ENCODE data around the gene RRAGB.
"Not testable (repeated sequence)": the region's sequence is repeated elsewhere in the genome, so short reads cannot be mapped to it uniquely, and the experiment has no call there.

RRAGB gene

GRCh38 chrX:55710701-55711100, 6.8 kb upstream of the RRAGB start:
- no peak overlapping the region for H3K4me2 ChIP-seq
- H3K9me3 ChIP-seq, result peaks cover 81% of the 10 kb centered on the region
- no peaks in the 10 kb centered on the region for H4K20me1 ChIP-seq
- no peak overlapping the region for H3K9ac ChIP-seq
- H3K4me3 ChIP-seq, result no peak overlapping the region
- H3K27me3 ChIP-seq, result peaks cover 14% of the 10 kb centered on the region; the same call in 1 of the 2 replicates
- no peak overlapping the region for H3K27ac ChIP-seq
- no peak for TF ChIP-seq Cebpa-rat (IDR thresholded peaks at IDR 0.05)
- no peaks in the 10 kb centered on the region for H3K36me3 ChIP-seq
- H3K4me1 ChIP-seq, result peaks cover 10% of the 10 kb centered on the region

GRCh38 chrX:55713631-55714030, 3.9 kb upstream of the RRAGB start:
- H3K4me2 ChIP-seq, result no peak overlapping the region
- H3K36me3 ChIP-seq, result no peaks in the 10 kb centered on the region
- H3K9ac ChIP-seq, result no peak overlapping the region
- 0 out of 2 replicates have a peak, but pooled peaks cover 4% of the 10 kb centered on the region for H3K27me3 ChIP-seq
- H3K27ac ChIP-seq, result no peak overlapping the region
- peaks cover 66% of the 10 kb centered on the region for H3K9me3 ChIP-seq
- no peak overlapping the region for H3K4me3 ChIP-seq
- TF ChIP-seq Cebpa-rat (IDR thresholded peaks at IDR 0.05), result no peak
- H3K4me1 ChIP-seq, result no peaks in the 10 kb centered on the region
- H4K20me1 ChIP-seq, result no peaks in the 10 kb centered on the region

GRCh38 chrX:55714161-55714560, 3.4 kb upstream of the RRAGB start:
- no peaks in the 10 kb centered on the region for H4K20me1 ChIP-seq
- no peaks in the 10 kb centered on the region for H3K4me1 ChIP-seq
- H3K4me3 ChIP-seq, result no peak overlapping the region
- H3K9ac ChIP-seq, result no peak overlapping the region
- no peaks in the 10 kb centered on the region for H3K36me3 ChIP-seq
- H3K4me2 ChIP-seq, result no peak overlapping the region
- TF ChIP-seq Cebpa-rat (IDR thresholded peaks at IDR 0.05), result no peak
- H3K27ac ChIP-seq, result no peak overlapping the region
- peaks cover 60% of the 10 kb centered on the region for H3K9me3 ChIP-seq
- 0 out of 2 replicates have a peak, but pooled peaks cover 4% of the 10 kb centered on the region for H3K27me3 ChIP-seq

GRCh38 chrX:55715847-55716246, 1.7 kb upstream of the RRAGB start:
- no peak overlapping the region for H3K9ac ChIP-seq
- no peak overlapping the region for H3K4me2 ChIP-seq
- no peaks in the 10 kb centered on the region for H3K4me1 ChIP-seq
- no peak overlapping the region for H3K4me3 ChIP-seq
- no peaks in the 10 kb centered on the region for H4K20me1 ChIP-seq
- peaks cover 5% of the 10 kb centered on the region; the same call in 1 of the 2 replicates for H3K27me3 ChIP-seq
- no peak overlapping the region for H3K27ac ChIP-seq
- no peak for TF ChIP-seq Cebpa-rat (IDR thresholded peaks at IDR 0.05)
- peaks cover 44% of the 10 kb centered on the region for H3K9me3 ChIP-seq
- H3K36me3 ChIP-seq, result no peaks in the 10 kb centered on the region

- TF ChIP-seq Cebpa-rat (IDR thresholded peaks at IDR 0.05), result no peak
- H3K27me3 ChIP-seq, result peaks cover 16% of the 10 kb centered on the region
- H3K27ac ChIP-seq, result no peak overlapping the region
Observed at GRCh38 chrX:55716937-55717336, 612 bp upstream of the RRAGB start.

GRCh38 chrX:55731826-55732225, 14.3 kb downstream of the RRAGB start:
- peaks cover 72% of the 10 kb centered on the region for H3K27me3 ChIP-seq
- H3K9ac ChIP-seq, result no peak overlapping the region
- H3K4me1 ChIP-seq, result peaks cover 4% of the 10 kb centered on the region
- TF ChIP-seq Cebpa-rat (IDR thresholded peaks at IDR 0.05), result no peak
- peaks cover 31% of the 10 kb centered on the region for H3K36me3 ChIP-seq
- H3K9me3 ChIP-seq, result peaks cover 10% of the 10 kb centered on the region
- no peak overlapping the region for H3K27ac ChIP-seq
- H4K20me1 ChIP-seq, result peaks cover 3% of the 10 kb centered on the region; the same call in 1 of the 2 replicates
- no peak overlapping the region for H3K4me3 ChIP-seq
- H3K4me2 ChIP-seq, result no peak overlapping the region

More at GRCh38 chrX:55716937-55717336, 612 bp upstream of the RRAGB start:
- Histone ChIP-seq H3K9ac (no peak overlapping the region), H3K36me3 (no peaks in the 10 kb centered on the region), H3K9me3 (peaks cover 33% of the 10 kb centered on the region), H4K20me1 (no peaks in the 10 kb centered on the region), H3K4me2 (peak overlapping the region; percentile 21; the same call in 1 of the 2 replicates), H3K4me1 (no peaks in the 10 kb centered on the region), H3K4me3 (peak overlapping the region; percentile 63)

GRCh38 chrX:55738969-55739368, 21.4 kb downstream of the RRAGB start:
- peaks cover 8% of the 10 kb centered on the region for H3K4me1 ChIP-seq
- H3K27me3 ChIP-seq, result peaks cover 75% of the 10 kb centered on the region
- H3K9ac ChIP-seq, result no peak overlapping the region
- H4K20me1 ChIP-seq, result peaks cover 12% of the 10 kb centered on the region; the same call in 1 of the 2 replicates
- no peak overlapping the region for H3K4me3 ChIP-seq
- H3K27ac ChIP-seq, result no peak overlapping the region
- no peak for TF ChIP-seq Cebpa-rat (IDR thresholded peaks at IDR 0.05)
- H3K4me2 ChIP-seq, result no peak overlapping the region
- H3K9me3 ChIP-seq, result peaks cover 10% of the 10 kb centered on the region
- peaks cover 29% of the 10 kb centered on the region for H3K36me3 ChIP-seq

- H3K27me3 ChIP-seq, result peaks cover 58% of the 10 kb centered on the region
- no peak overlapping the region for H3K4me3 ChIP-seq
- H3K9ac ChIP-seq, result no peak overlapping the region
- 0 out of 2 replicates have a peak, but pooled peaks cover under 1% of the 10 kb centered on the region for H4K20me1 ChIP-seq
- H3K27ac ChIP-seq, result no peak overlapping the region
- peaks cover 24% of the 10 kb centered on the region for H3K36me3 ChIP-seq
- no peaks in the 10 kb centered on the region for H3K4me1 ChIP-seq
- no peak overlapping the region for H3K4me2 ChIP-seq
- H3K9me3 ChIP-seq, result peaks cover 6% of the 10 kb centered on the region; the same call in 1 of the 2 replicates
- no peak for TF ChIP-seq Cebpa-rat (IDR thresholded peaks at IDR 0.05)
Observed at GRCh38 chrX:55742649-55743048, 25.1 kb downstream of the RRAGB start.

- H3K27ac ChIP-seq, H4K20me1 ChIP-seq, H3K4me2 ChIP-seq, H3K4me1 ChIP-seq, H3K9ac ChIP-seq, H3K4me3 ChIP-seq, H3K36me3 ChIP-seq: not testable (repeated sequence)
- Histone ChIP-seq H3K9me3 (peaks cover 22% of the 10 kb centered on the region), H3K27me3 (peaks cover 31% of the 10 kb centered on the region)
Observed at GRCh38 chrX:55748463-55748862, 30.9 kb downstream of the RRAGB start.

GRCh38 chrX:55750256-55750655, 32.7 kb downstream of the RRAGB start:
- Histone ChIP-seq H3K27me3 (peaks cover 41% of the 10 kb centered on the region), H3K4me3 (no peak overlapping the region), H3K4me2 (no peak overlapping the region), H3K36me3 (0 out of 2 replicates have a peak, but pooled peaks cover 5% of the 10 kb centered on the region), H4K20me1 (no peaks in the 10 kb centered on the region), H3K27ac (no peak overlapping the region), H3K4me1 (no peaks in the 10 kb centered on the region), H3K9me3 (peaks cover 22% of the 10 kb centered on the region), H3K9ac (no peak overlapping the region)
- TF ChIP-seq Cebpa-rat (IDR thresholded peaks at IDR 0.05), result no peak

- H3K4me1 ChIP-seq, result no peaks in the 10 kb centered on the region
- no peak for TF ChIP-seq Cebpa-rat (IDR thresholded peaks at IDR 0.05)
- H3K4me2 ChIP-seq, result no peak overlapping the region
- H3K27ac ChIP-seq, result no peak overlapping the region
- peaks cover 80% of the 10 kb centered on the region for H3K27me3 ChIP-seq
- no peaks in the 10 kb centered on the region for H3K9me3 ChIP-seq
- no peaks in the 10 kb centered on the region for H3K36me3 ChIP-seq
- no peak overlapping the region for H3K4me3 ChIP-seq
- H3K9ac ChIP-seq, result no peak overlapping the region
- no peaks in the 10 kb centered on the region for H4K20me1 ChIP-seq
Observed at GRCh38 chrX:55754861-55755294, 37.3 kb downstream of the RRAGB start.

Data from BLaER1 (cell line).